Activated CD4-positive, CD25-positive, alpha-beta regulatory T cell (primary cell): ENCODE results near the gene USP7.
"Not testable (repeated sequence)": the region's sequence is repeated elsewhere in the genome, so short reads cannot be mapped to it uniquely, and the experiment has no call there.

ENCODE experiments used
- DNase-seq, 4 experiments: peaks; one replicate each; lab custom pipeline; 2025; lab: John Stamatoyannopoulos, UW

Gene USP7

GRCh38 chr16:8877894-8878522 lies 85.7 kb downstream of the USP7 start:
- no peak for DNase-seq

- DNase-seq = not testable (repeated sequence)
These were observed 88.4 kb downstream of the USP7 start for GRCh38 chr16:8875317-8875716.

GRCh38 chr16:8874388-8874787 lies 89.3 kb downstream of the USP7 start:
- no peak for DNase-seq

- not testable (repeated sequence) for DNase-seq
These were observed 89.9 kb downstream of the USP7 start for GRCh38 chr16:8873866-8874195.

- no peak for DNase-seq
These were observed 90.5 kb downstream of the USP7 start for GRCh38 chr16:8872967-8873865.

- DNase-seq = no peak
These were observed 91.6 kb downstream of the USP7 start for GRCh38 chr16:8872071-8872470.

- not testable (repeated sequence) for DNase-seq
These were observed 93.8 kb downstream of the USP7 start for GRCh38 chr16:8869988-8870241.

- no peak for DNase-seq
These were observed 94.3 kb downstream of the USP7 start for GRCh38 chr16:8869212-8869987.

GRCh38 chr16:8868416-8869211 lies 95.1 kb downstream of the USP7 start, which contains the start of gene CARHSP1:
TSS of gene CARHSP1 (minus strand) at chr16:8869006. CDS start at chr16:8859328, 9,678 bp downstream.
- peak; percentile 50 to 76 (median 62) for DNase-seq

GRCh38 chr16:8867932-8868415 lies 95.7 kb downstream of the USP7 start:
- peak in 2 of 4 experiments; percentile 48 to 52 for DNase-seq

GRCh38 chr16:8867216-8867931 lies 96.3 kb downstream of the USP7 start:
- no peak for DNase-seq

- DNase-seq = no peak
These were observed 96.9 kb downstream of the USP7 start for GRCh38 chr16:8866884-8867215.

- DNase-seq = no peak
These were observed 97.4 kb downstream of the USP7 start for GRCh38 chr16:8866118-8866883.

GRCh38 chr16:8865145-8865882 lies 98.4 kb downstream of the USP7 start:
- DNase-seq = no peak

- DNase-seq = no peak
These were observed 99.1 kb downstream of the USP7 start for GRCh38 chr16:8864480-8865110.

GRCh38 chr16:8863594-8864424 lies 99.9 kb downstream of the USP7 start:
- no peak for DNase-seq

- DNase-seq = no peak
These were observed 101.2 kb downstream of the USP7 start for GRCh38 chr16:8862309-8863130.
